Hepatocyte (in vitro differentiated cells): Measurements from ENCODE around the gene IL18. TPM values are rescaled to one million over a fixed set of nuclear protein-coding genes. Genes with fewer than 3 reads are reported as not detected.

ENCODE experiments used
- DNase-seq: peaks from one replicate; pipeline ENCODE4 v3.0.0-alpha.2; 2016; ENCODE audit warnings: low spot score
- H2AFZ ChIP-seq: fragments of 200-600 bp; sonication (generic); 2 replicates; pipeline ENCODE4 v1.6.0; 2016; ENCODE audit warnings: antibody characterized with exemption, mild to moderate bottlenecking
- H3K27ac ChIP-seq: fragments of 200-600 bp; sonication (generic); 2 replicates; pipeline ENCODE4 v1.5.1; 2016; ENCODE audit warnings: mild to moderate bottlenecking
- H3K27me3 ChIP-seq: fragments of 200-600 bp; sonication (generic); 2 replicates; pipeline ENCODE4 v1.6.1; 2016
- H3K36me3 ChIP-seq: fragments of 200-600 bp; sonication (generic); replicated peaks from 2 replicates; pipeline ENCODE4 v1.5.1; 2016; ENCODE audit warnings: low read depth; ENCODE audit not compliant: insufficient read depth
- H3K4me1 ChIP-seq: fragments of 200-600 bp; sonication (generic); 2 replicates; pipeline ENCODE4 v1.5.1; 2016; ENCODE audit warnings: mild to moderate bottlenecking, moderate library complexity; ENCODE audit not compliant: insufficient read depth
- H3K4me2 ChIP-seq: fragments of 200-600 bp; sonication (generic); 2 replicates; pipeline ENCODE4 v1.6.0; 2016
- H3K4me3 ChIP-seq: fragments of 200-600 bp; sonication (generic); 2 replicates; pipeline ENCODE4 v1.5.1; 2016; ENCODE audit warnings: mild to moderate bottlenecking
- H3K79me2 ChIP-seq: fragments of 200-600 bp; sonication (generic); 2 replicates; pipeline ENCODE4 v1.6.0; 2017; ENCODE audit warnings: mild to moderate bottlenecking
- H3K9me2 ChIP-seq: fragments of 200-600 bp; sonication (generic); replicated peaks from 2 replicates; pipeline ENCODE4 v1.6.0; 2017; ENCODE audit warnings: mild to moderate bottlenecking; ENCODE audit not compliant: insufficient read depth
- H3K9me3 ChIP-seq: fragments of 200-600 bp; sonication (generic); 2 replicates; pipeline ENCODE4 v1.5.1; 2016; ENCODE audit warnings: low read depth, mild to moderate bottlenecking
- H4K20me1 ChIP-seq: fragments of 200-600 bp; sonication (generic); 2 replicates; pipeline ENCODE4 v1.6.0; 2016; ENCODE audit warnings: mild to moderate bottlenecking; ENCODE audit not compliant: insufficient read depth, poor library complexity, severe bottlenecking
- EZH2 ChIP-seq: fragments of 200-600 bp; sonication (generic); IDR thresholded peaks from 2 replicates; pipeline ENCODE4 v1.6.1; 2016; ENCODE audit warnings: antibody characterized with exemption, mild to moderate bottlenecking, borderline replicate concordance
- EZH2phosphoT487 ChIP-seq: fragments of 200-600 bp; sonication (generic); IDR thresholded peaks from one replicate; pipeline ENCODE4 v1.6.1; 2018; ENCODE audit warnings: antibody characterized with exemption, mild to moderate bottlenecking, low read depth, moderate library complexity; ENCODE audit not compliant: unreplicated experiment, severe bottlenecking
- WGBS: methylation state at CpG from one replicate; pipeline ENCODE4 v1.1.6; 2016; ENCODE audit warnings: low lambda C conversion rate; ENCODE audit errors: missing lambda C conversion rate; 5-methylcytosine and 5-hydroxymethylcytosine counted together
- polyA plus RNA-seq: library from polyadenylated mRNA; unstranded; fragments of >200 nt; fragmentation: Nextera tagmentation; extraction: Ambion mirVana; gene quantifications from 2 replicates; pipeline ENCODE4 v1.2.1, GENCODE V29; 2016
- total RNA-seq: library from RNA; depleted of rRNA; stranded (reverse); fragments of >200 nt; gene quantifications from 2 replicates; pipeline ENCODE4 v1.2.3, GENCODE V29; 2014
- TF ChIP-seq, protein P1 (sequence below): fragments of 200-600 bp; sonication (generic); IDR thresholded peaks from 2 replicates; pipeline ENCODE4 v1.5.1; 2016; ENCODE audit warnings: antibody characterized with exemption, mild to moderate bottlenecking; ENCODE audit not compliant: poor library complexity

Gene IL18
- total and polyA plus RNA-seq, 2 experiments from 2014 or later = 7.0 to 10.3 TPM

DNA sequence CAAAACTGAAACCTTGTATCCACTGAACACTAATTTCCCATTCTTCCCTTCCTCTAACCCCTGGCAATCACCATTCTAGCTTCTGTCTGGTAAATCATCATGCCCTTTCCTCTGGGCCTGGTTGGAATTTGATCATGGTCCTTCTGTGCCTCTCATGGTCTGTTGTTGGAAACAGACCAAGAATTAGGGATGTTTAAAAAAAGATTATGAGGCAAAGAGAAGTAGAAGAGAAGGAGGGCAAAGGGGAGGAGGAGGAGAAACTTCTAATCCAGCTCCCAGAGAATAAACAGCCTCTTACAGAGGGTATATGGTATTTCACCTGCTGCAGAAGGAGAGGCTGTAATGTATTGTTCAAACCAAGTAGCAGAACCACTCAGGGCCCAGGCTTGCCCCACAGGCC, 22.0 kb upstream of the IL18 start:
- Histone ChIP-seq H2AFZ (no peak overlapping the region), H3K27ac (no peak overlapping the region), H3K4me2 (no peak overlapping the region), H3K4me3 (no peak overlapping the region), H3K4me1 (no peaks in the 10 kb centered on the region), H3K79me2 (no peaks in the 10 kb centered on the region), H3K9me2 (no peaks in the 10 kb centered on the region), H4K20me1 (no peaks in the 10 kb centered on the region), H3K36me3 (no peaks in the 10 kb centered on the region), H3K27me3 (no peaks in the 10 kb centered on the region), H3K9me3 (no peaks in the 10 kb centered on the region)
- TF ChIP-seq EZH2 (no peak), EZH2phosphoT487 (no peak)
- TF ChIP-seq, protein P1, sequence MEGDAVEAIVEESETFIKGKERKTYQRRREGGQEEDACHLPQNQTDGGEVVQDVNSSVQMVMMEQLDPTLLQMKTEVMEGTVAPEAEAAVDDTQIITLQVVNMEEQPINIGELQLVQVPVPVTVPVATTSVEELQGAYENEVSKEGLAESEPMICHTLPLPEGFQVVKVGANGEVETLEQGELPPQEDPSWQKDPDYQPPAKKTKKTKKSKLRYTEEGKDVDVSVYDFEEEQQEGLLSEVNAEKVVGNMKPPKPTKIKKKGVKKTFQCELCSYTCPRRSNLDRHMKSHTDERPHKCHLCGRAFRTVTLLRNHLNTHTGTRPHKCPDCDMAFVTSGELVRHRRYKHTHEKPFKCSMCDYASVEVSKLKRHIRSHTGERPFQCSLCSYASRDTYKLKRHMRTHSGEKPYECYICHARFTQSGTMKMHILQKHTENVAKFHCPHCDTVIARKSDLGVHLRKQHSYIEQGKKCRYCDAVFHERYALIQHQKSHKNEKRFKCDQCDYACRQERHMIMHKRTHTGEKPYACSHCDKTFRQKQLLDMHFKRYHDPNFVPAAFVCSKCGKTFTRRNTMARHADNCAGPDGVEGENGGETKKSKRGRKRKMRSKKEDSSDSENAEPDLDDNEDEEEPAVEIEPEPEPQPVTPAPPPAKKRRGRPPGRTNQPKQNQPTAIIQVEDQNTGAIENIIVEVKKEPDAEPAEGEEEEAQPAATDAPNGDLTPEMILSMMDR = no peak
- DNase-seq = no peak

DNA sequence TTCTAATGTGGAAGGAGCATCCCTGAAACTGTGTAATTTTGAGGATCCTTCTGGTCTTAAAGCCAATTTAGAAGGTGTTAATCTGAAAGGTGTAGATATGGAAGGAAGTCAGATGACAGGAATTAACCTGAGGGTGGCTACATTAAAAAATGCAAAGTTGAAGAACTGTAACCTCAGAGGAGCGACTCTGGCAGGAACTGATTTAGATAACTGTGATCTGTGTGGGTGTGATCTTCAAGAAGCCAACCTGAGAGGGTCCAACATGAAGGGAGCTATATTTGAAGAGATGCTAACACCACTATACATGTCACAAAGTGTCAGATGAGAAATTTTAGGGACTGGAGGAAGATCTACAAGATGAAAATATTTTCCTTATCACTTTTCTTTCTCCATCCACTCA, 19.0 kb upstream of the IL18 start:
- TF ChIP-seq, protein P1 = no peak
- no peak for TF ChIP-seq EZH2
- no peak for TF ChIP-seq EZH2phosphoT487
- no peaks in the 10 kb centered on the region for H3K27me3 ChIP-seq
- H2AFZ ChIP-seq = no peak overlapping the region
- H3K4me3 ChIP-seq = no peak overlapping the region
- peaks cover 4% of the 10 kb centered on the region for H3K79me2 ChIP-seq
- 89% methylated on average over 1 of the region's 1 CpG for whole genome bisulfite sequencing
- no peak for DNase-seq
- no peak overlapping the region for H3K4me2 ChIP-seq
- H3K9me2 ChIP-seq = no peaks in the 10 kb centered on the region
- H3K36me3 ChIP-seq = no peaks in the 10 kb centered on the region
- H4K20me1 ChIP-seq = no peaks in the 10 kb centered on the region
- H3K4me1 ChIP-seq = no peaks in the 10 kb centered on the region
- no peaks in the 10 kb centered on the region for H3K9me3 ChIP-seq
- no peak overlapping the region for H3K27ac ChIP-seq

DNA sequence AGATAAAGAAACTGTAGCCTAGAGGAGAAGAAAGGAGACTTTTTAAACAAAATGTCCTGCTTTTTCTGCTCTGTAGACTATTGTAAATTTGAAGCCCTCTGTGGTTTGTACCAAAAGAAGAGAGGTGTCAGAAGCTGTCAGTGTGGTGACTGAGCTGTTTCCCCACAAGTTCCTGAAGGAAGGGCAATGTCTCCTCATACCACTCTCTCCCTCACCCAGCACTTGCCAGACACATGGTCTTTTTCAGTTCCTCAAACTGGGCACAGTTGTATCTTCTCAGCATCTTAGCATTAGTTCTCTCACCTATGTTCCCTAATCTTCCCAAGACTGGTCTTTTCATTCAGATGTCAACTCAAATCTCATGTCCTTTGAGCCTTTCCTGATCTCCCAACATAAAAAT, 15.7 kb upstream of the IL18 start:
- no peak for DNase-seq

More for the DNA sequence above, 15.7 kb upstream of the IL18 start:
- TF ChIP-seq, protein P1 = no peak
- TF ChIP-seq EZH2phosphoT487 (no peak), EZH2 (no peak)
- Histone ChIP-seq H3K79me2 (peaks cover 9% of the 10 kb centered on the region), H3K9me3 (no peaks in the 10 kb centered on the region), H4K20me1 (no peaks in the 10 kb centered on the region), H3K4me3 (no peak overlapping the region), H3K27ac (no peak overlapping the region), H3K4me1 (no peaks in the 10 kb centered on the region), H3K9me2 (no peaks in the 10 kb centered on the region), H3K4me2 (peak overlapping the region; percentile 71), H3K36me3 (no peaks in the 10 kb centered on the region), H3K27me3 (no peaks in the 10 kb centered on the region), H2AFZ (no peak overlapping the region)
